Kidney (tissue), 14 donors: ENCODE measurements around the gene KCNQ5. TPM values are rescaled to one million over a fixed set of nuclear protein-coding genes. Genes with fewer than 3 reads are reported as not detected.
A peak's percentile ranks its signal among the peaks of the same experiment; 100 is the strongest.

Experiments
- DNase-seq, 5 donors: peaks; one replicate each; pipeline ENCODE4 v3.0.0-alpha.2; 2013 to 2020
- FAIRE-seq: peaks from 2 replicates; lab custom pipeline; 2012; peaks lifted over from hg19 to GRCh38; lab: Jason Lieb, UNC
- H3K27ac ChIP-seq, 2 donors: one replicate each; pipeline ENCODE4 v1.7.0; 2013; ENCODE audit warnings: low read depth in 2 of 2, low read length in 2 of 2, inconsistent platforms in 1 of 2
- H3K27me3 ChIP-seq: one replicate; pipeline ENCODE4 v1.7.1; 2013; ENCODE audit warnings: low read length, inconsistent platforms; ENCODE audit not compliant: control insufficient read depth, insufficient read depth
- H3K36me3 ChIP-seq, 3 donors: one replicate each; pipeline versions ENCODE4 v1.7.0 to v1.7.1; 2013; ENCODE audit warnings: low read length in 3 of 3, control low read depth in 1 of 3, inconsistent platforms in 1 of 3; ENCODE audit not compliant: insufficient read depth in 3 of 3, control insufficient read depth in 2 of 3
- H3K4me1 ChIP-seq, 3 donors: one replicate each; pipeline versions ENCODE4 v1.7.0 to v1.7.1; 2013; ENCODE audit warnings: low read length in 3 of 3, inconsistent platforms in 1 of 3, low read depth in 1 of 3; ENCODE audit not compliant: control insufficient read depth in 2 of 3, insufficient read depth in 2 of 3
- H3K4me3 ChIP-seq, 3 donors: one replicate each; pipeline versions ENCODE4 v1.7.0 to v1.8.1; 2013; ENCODE audit warnings: low read length in 3 of 3, control low read depth in 1 of 3, inconsistent platforms in 1 of 3
- H3K9ac ChIP-seq, 3 donors: one replicate each; pipeline versions ENCODE4 v1.7.0 to v1.7.1; 2013; ENCODE audit warnings: low read length in 3 of 3, control low read depth in 1 of 3, inconsistent platforms in 1 of 3
- H3K9me3 ChIP-seq, 3 donors: one replicate each; pipeline versions ENCODE4 v1.7.0 to v1.7.1; 2013; ENCODE audit warnings: low read length in 3 of 3, control low read depth in 1 of 3, inconsistent platforms in 1 of 3; ENCODE audit not compliant: control insufficient read depth in 2 of 3, insufficient read depth in 1 of 3
- intact Hi-C: fragments of 100-400 bp; cut with DNase I; formaldehyde crosslinking; loops from one replicate; pipeline ENCODE4 v1.11.1; 2022
- polyA plus RNA-seq: library from polyadenylated mRNA; stranded (reverse); fragments of 350-450 nt; fragmentation: Illumina TruSeq; extraction: RNeasy Lipid Tissue Mini Kit (QIAGEN cat#74804); gene quantifications from one replicate; pipeline ENCODE4 v1.2.3, GENCODE V29; 2014; ENCODE audit warnings: low read depth, low replicate concordance; ENCODE audit not compliant: insufficient read depth
- total RNA-seq: library from RNA; stranded (reverse); fragmentation: NEBNext Ultra II Directional; extraction: Animal tissue kit (Norgen Biotek cat#: 25700); gene quantifications from one replicate; pipeline ENCODE4 v1.2.1, GENCODE V29; 2021
- TF ChIP-seq, protein P1 (sequence below): IDR thresholded peaks from 3 replicates; pipeline ENCODE4 v1.5.1; 2012; ENCODE audit warnings: mild to moderate bottlenecking, moderate library complexity, borderline replicate concordance; ENCODE audit not compliant: insufficient read depth; ENCODE audit errors: extremely low read depth
- donor health status: control.
- donor health status: control.
- donor health status: control.
- donor health status: control.
- donor health status: control.
- donor health status: DM: yes; HTN: yes; CAD: no.
- donor health status: Normal renal cell carcinoma (clear cell type).

Gene KCNQ5
- total and polyA plus RNA-seq, 2 donors from 2014 or later: 0.50 TPM; not detected in 1

DNA sequence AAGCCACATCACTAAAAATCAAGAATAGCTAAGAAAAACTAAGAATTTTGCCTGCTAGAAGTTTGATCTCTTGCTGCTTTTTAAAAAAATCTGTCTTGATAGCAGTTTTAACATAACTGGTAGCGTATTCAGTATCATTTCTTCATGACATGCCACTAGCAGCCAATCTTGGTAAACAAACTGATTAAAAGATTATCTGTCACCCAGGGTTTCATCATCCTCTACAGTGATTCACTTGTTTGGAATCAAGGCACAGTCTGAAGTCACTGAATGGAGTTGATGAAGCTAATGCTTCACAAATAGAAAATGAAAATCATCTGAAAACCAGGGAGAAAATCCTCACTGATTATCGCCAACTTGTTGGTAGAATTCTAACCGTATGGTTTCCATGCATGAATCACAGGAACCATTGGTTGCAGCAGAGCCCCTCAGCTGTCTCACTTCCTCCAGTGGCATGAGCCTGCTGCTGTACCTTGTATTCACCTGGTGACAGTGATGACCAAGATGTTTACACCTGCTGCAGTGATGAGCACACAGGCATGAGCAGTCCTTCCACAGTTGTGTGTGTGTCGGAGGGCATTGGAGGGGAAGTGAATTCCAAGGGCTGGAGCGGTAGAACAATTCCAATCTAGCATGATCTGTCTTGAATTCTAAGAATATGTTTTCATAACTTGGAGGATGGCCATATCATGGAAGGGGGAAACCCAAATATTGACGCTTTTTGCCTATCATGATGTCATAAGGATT, 328.4 kb downstream of the KCNQ5 start:
- no peak for FAIRE-seq
- TF ChIP-seq, protein P1, sequence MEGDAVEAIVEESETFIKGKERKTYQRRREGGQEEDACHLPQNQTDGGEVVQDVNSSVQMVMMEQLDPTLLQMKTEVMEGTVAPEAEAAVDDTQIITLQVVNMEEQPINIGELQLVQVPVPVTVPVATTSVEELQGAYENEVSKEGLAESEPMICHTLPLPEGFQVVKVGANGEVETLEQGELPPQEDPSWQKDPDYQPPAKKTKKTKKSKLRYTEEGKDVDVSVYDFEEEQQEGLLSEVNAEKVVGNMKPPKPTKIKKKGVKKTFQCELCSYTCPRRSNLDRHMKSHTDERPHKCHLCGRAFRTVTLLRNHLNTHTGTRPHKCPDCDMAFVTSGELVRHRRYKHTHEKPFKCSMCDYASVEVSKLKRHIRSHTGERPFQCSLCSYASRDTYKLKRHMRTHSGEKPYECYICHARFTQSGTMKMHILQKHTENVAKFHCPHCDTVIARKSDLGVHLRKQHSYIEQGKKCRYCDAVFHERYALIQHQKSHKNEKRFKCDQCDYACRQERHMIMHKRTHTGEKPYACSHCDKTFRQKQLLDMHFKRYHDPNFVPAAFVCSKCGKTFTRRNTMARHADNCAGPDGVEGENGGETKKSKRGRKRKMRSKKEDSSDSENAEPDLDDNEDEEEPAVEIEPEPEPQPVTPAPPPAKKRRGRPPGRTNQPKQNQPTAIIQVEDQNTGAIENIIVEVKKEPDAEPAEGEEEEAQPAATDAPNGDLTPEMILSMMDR: no peak
- Histone ChIP-seq H3K36me3 (no peaks in the 10 kb centered on the region), H3K9me3 (no peaks in the 10 kb centered on the region), H3K27me3 (no peaks in the 10 kb centered on the region), H3K4me3 (no peak overlapping the region), H3K27ac (no peak overlapping the region), H3K9ac (no peak overlapping the region), H3K4me1 (peaks cover 2 to 4% (median 4%) of the 10 kb centered on the region in 3 donors)
- intact Hi-C loops: no loop called here
- DNase-seq: no peak

- H3K36me3 ChIP-seq: no peaks in the 10 kb centered on the region
- peak overlapping the region in 2 of 3 donors; percentile 3 to 33 for H3K4me3 ChIP-seq
- H3K9ac ChIP-seq: no peak overlapping the region
- no peak for DNase-seq
- intact Hi-C loops: no loop called here
- TF ChIP-seq, protein P1: no peak
- H3K4me1 ChIP-seq: peaks cover 2 to 4% (median 4%) of the 10 kb centered on the region in 3 donors
- H3K27me3 ChIP-seq: no peaks in the 10 kb centered on the region
- H3K27ac ChIP-seq: peak overlapping the region; percentile 7 to 26
- no peaks in the 10 kb centered on the region for H3K9me3 ChIP-seq
- FAIRE-seq: peak; percentile 3
These were observed 331.2 kb downstream of the KCNQ5 start for GRCh38 chr6:72952808-72953630.

- FAIRE-seq: no peak
These were observed 332.1 kb downstream of the KCNQ5 start for GRCh38 chr6:72953971-72954381.

More at GRCh38 chr6:72953971-72954381, 332.1 kb downstream of the KCNQ5 start:
- intact Hi-C loops: no loop called here
- no peak overlapping the region for H3K4me3 ChIP-seq
- no peak overlapping the region for H3K9ac ChIP-seq
- H3K9me3 ChIP-seq: no peaks in the 10 kb centered on the region
- TF ChIP-seq, protein P1: no peak
- H3K4me1 ChIP-seq: peaks cover 2 to 4% (median 4%) of the 10 kb centered on the region in 3 donors
- H3K36me3 ChIP-seq: no peaks in the 10 kb centered on the region
- no peak for DNase-seq
- H3K27me3 ChIP-seq: no peaks in the 10 kb centered on the region
- H3K27ac ChIP-seq: no peak overlapping the region
